ENCODE data around the gene LMNTD2. TPM values are rescaled to one million over a fixed set of nuclear protein-coding genes. Genes with fewer than 3 reads are reported as not detected.

The LMNTD2 gene
- total and polyA plus RNA-seq, 2 of the 13 experiments (the other 11 are each of a cell fraction or from before 2014, with no cell fraction given), result 1.1 to 3.1 TPM

DNA sequence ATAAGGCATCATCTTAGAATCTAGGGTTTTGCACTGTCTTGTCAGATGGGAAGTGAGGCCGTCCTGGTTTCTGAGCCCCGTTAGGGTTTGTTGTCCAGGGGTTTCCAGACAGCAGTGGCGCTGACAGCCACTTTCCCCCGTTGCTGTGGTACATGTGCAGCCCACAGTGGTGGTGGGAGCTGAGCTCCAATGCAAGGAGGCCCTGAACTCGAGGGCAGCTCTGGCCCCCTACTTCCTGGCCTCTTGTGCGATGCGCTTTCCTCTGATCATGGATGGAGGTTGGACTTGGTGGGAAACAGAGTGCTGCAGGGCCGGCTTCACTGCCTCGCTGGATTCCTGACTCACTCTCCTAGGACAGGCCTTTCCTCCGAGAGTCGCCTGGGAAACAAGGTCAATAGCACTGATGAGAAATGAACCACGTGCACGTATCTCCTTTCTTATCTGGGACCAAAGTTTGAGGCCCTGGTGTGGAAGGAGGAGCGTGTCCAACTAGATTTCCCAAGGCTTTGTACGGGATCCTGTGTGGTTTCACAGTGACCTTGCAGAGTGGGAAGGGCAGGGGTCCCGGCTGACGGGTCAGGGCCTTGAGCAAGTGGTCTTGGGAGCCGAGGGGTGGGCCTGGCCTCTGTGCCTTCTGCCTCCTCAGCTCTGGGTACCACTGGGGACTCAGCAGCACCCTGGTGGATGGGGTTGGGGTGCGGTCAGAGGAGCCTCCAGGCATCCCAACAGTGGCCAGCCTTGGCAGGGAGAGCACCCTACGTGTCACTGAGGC lies 19.5 kb upstream of the LMNTD2 start (continued):
- TF ChIP-seq, protein P1, sequence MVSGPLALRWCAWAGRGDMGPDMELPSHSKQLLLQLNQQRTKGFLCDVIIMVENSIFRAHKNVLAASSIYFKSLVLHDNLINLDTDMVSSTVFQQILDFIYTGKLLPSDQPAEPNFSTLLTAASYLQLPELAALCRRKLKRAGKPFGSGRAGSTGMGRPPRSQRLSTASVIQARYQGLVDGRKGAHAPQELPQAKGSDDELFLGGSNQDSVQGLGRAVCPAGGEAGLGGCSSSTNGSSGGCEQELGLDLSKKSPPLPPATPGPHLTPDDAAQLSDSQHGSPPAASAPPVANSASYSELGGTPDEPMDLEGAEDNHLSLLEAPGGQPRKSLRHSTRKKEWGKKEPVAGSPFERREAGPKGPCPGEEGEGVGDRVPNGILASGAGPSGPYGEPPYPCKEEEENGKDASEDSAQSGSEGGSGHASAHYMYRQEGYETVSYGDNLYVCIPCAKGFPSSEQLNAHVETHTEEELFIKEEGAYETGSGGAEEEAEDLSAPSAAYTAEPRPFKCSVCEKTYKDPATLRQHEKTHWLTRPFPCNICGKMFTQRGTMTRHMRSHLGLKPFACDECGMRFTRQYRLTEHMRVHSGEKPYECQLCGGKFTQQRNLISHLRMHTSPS (CRISPR knock-in tag; IDR thresholded peaks at IDR 0.05; ENCODE audit: low read depth), result peak; percentile 17; the same call in 1 of the 2 replicates
- TF ChIP-seq ZNF317 (CRISPR knock-in tag; IDR thresholded peaks at IDR 0.05) (no peak), NCOA1 (CRISPR knock-in tag; IDR thresholded peaks at IDR 0.05) (no peak), AHR (CRISPR knock-in tag; IDR thresholded peaks at IDR 0.05) (no peak), ZNF160 (CRISPR knock-in tag; IDR thresholded peaks at IDR 0.05) (no peak), EED (CRISPR knock-in tag; IDR thresholded peaks at IDR 0.05) (no peak), ARNTL (CRISPR knock-in tag; IDR thresholded peaks at IDR 0.05) (0 out of 2 replicates have a peak, but pooled peaks have one; percentile 43), ZNF30 (CRISPR knock-in tag; IDR thresholded peaks at IDR 0.05) (no peak), MAZ (IDR thresholded peaks at IDR 0.05; ENCODE audit: borderline replicate concordance, low read depth, low read length) (no peak), MAZ (CRISPR knock-in tag; IDR thresholded peaks at IDR 0.05; ENCODE audit: low read depth) (no peak), RARG (CRISPR knock-in tag; IDR thresholded peaks at IDR 0.05; ENCODE audit: low read depth) (no peak), BCL6 (CRISPR knock-in tag; IDR thresholded peaks at IDR 0.05) (peak; percentile 36), ZBTB8A (CRISPR knock-in tag; IDR thresholded peaks at IDR 0.05; ENCODE audit: borderline replicate concordance, low read depth) (no peak), AKAP8 (CRISPR knock-in tag; IDR thresholded peaks at IDR 0.05) (peak; percentile 28; the same call in 1 of the 2 replicates), ZSCAN25 (CRISPR knock-in tag; IDR thresholded peaks at IDR 0.05) (no peak), PHF8 (CRISPR knock-in tag; IDR thresholded peaks at IDR 0.05) (peak; percentile 27; the same call in 1 of the 2 replicates)
- TF ChIP-seq, protein P2, sequence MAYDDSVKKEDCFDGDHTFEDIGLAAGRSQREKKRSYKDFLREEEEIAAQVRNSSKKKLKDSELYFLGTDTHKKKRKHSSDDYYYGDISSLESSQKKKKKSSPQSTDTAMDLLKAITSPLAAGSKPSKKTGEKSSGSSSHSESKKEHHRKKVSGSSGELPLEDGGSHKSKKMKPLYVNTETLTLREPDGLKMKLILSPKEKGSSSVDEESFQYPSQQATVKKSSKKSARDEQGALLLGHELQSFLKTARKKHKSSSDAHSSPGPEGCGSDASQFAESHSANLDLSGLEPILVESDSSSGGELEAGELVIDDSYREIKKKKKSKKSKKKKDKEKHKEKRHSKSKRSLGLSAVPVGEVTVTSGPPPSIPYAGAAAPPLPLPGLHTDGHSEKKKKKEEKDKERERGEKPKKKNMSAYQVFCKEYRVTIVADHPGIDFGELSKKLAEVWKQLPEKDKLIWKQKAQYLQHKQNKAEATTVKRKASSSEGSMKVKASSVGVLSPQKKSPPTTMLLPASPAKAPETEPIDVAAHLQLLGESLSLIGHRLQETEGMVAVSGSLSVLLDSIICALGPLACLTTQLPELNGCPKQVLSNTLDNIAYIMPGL (CRISPR knock-in tag; IDR thresholded peaks at IDR 0.05; ENCODE audit: borderline replicate concordance in 1 of 2, low read depth in 1 of 2), result no peak
- TF ChIP-seq, protein P3, sequence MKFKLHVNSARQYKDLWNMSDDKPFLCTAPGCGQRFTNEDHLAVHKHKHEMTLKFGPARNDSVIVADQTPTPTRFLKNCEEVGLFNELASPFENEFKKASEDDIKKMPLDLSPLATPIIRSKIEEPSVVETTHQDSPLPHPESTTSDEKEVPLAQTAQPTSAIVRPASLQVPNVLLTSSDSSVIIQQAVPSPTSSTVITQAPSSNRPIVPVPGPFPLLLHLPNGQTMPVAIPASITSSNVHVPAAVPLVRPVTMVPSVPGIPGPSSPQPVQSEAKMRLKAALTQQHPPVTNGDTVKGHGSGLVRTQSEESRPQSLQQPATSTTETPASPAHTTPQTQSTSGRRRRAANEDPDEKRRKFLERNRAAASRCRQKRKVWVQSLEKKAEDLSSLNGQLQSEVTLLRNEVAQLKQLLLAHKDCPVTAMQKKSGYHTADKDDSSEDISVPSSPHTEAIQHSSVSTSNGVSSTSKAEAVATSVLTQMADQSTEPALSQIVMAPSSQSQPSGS (CRISPR knock-in tag; IDR thresholded peaks at IDR 0.05), result no peak
- TF ChIP-seq, protein P4, sequence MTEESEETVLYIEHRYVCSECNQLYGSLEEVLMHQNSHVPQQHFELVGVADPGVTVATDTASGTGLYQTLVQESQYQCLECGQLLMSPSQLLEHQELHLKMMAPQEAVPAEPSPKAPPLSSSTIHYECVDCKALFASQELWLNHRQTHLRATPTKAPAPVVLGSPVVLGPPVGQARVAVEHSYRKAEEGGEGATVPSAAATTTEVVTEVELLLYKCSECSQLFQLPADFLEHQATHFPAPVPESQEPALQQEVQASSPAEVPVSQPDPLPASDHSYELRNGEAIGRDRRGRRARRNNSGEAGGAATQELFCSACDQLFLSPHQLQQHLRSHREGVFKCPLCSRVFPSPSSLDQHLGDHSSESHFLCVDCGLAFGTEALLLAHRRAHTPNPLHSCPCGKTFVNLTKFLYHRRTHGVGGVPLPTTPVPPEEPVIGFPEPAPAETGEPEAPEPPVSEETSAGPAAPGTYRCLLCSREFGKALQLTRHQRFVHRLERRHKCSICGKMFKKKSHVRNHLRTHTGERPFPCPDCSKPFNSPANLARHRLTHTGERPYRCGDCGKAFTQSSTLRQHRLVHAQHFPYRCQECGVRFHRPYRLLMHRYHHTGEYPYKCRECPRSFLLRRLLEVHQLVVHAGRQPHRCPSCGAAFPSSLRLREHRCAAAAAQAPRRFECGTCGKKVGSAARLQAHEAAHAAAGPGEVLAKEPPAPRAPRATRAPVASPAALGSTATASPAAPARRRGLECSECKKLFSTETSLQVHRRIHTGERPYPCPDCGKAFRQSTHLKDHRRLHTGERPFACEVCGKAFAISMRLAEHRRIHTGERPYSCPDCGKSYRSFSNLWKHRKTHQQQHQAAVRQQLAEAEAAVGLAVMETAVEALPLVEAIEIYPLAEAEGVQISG (CRISPR knock-in tag; IDR thresholded peaks at IDR 0.05), result peak; percentile 59; the same call in 1 of the 2 replicates

Data from HepG2 (cell line).